Epidermal melanocyte (primary cell): ENCODE measurements around the gene GUSB.
"Not testable (repeated sequence)": the region's sequence is repeated elsewhere in the genome, so short reads cannot be mapped to it uniquely, and the experiment has no call there.

ENCODE experiments used
- DNase-seq: peaks from one replicate; pipeline ENCODE4 v3.0.0; 2011; ENCODE audit warnings: low spot score; ENCODE audit not compliant: insufficient read length

The GUSB gene

DNA sequence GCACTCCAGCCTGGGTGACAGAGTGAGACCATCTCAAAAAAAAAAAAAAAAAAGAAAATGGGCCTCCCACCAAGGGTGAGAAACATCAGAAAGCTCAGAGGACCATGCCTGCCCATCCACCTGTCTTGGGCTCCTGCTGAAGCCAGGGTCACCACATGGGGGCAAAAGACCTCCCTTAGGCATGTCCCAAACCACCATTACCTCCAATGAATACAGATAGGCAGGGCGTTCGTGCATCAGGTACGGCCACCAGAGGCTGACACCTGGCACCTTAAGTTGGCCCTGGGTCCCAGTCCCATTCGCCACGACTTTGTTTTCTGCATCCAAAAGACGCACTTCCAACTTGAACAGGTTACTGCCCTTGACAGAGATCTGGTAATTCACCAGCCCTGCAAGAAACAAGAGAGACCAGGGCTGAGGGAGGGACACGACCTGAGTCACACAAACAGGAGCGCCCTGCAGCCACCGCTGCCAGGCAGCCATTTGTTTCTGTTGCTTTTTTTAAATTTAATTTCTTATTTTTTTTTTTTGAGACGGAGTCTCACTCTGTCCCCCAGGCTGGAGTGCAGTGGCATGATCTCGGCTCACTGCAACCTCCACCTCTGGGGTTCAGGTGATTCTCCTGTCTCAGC is 6.1 kb downstream of the GUSB start:
- DNase-seq = no peak

DNA sequence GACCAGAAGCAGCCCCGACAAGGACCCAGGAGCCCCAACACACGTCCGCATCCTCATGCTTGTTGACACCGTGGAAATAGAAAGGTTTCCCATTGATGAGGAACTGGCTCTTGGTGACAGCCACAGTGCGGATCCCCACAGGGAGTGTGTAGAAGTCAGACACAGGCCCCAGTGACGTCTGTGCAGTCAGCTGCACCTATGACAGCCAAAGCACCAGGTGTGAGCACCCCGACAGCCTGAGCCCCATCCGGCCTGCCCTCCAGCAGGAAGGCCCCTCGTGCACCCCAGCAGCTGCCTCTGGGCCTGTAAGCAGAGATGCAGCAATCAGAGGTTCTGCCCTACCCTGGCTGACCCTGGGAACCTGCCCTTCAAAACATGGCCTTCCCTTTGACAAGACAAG is 7.1 kb downstream of the GUSB start:
- no peak for DNase-seq

DNA sequence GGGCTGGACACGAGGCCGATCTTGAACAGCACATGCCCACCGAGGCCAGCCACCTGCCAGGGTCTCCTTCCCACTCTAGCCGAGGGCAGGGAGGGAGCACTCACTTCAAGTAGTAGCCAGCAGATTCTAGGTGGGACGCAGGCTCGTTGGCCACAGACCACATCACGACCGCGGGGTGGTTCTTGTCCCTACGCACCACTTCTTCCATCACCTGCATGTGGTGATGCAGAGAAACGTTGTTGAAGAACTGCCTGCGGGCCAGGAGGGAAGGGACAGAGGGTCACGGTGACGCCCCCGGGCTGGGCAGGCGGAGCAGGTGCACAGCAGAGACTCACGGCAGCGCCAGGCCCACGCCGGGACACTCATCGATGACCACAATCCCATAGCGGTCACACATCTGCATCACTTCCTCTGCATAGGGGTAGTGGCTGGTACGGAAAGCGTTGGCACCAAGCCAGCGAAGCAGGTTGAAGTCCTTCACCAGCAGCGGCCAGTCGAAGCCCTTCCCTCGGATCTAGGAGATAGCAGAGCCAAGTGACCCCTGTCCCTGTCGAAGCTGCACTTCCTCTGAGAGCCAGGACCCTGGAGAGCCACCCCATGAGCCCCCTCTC is 7.7 kb downstream of the GUSB start:
- DNase-seq = no peak

DNA sequence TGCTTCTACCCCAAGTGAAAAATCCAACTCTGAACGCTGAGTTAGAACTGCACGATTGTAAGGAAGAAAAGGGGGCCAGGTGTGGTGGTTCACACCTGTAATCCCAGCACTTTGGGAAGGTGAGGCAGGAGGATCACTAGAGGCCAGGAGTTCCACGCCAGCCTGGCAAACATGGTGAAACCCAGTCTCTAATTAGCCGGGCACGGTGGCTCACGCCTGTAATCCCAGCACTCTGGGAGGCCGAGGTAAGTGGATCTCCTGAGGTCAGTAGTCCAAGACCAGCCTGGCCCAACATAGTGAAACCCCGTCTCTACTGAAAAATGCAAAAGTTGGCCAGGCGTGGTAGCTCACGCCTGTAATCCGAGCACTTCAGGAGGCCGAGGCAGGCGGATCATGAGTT is 9.0 kb downstream of the GUSB start:
- DNase-seq = no peak

DNA sequence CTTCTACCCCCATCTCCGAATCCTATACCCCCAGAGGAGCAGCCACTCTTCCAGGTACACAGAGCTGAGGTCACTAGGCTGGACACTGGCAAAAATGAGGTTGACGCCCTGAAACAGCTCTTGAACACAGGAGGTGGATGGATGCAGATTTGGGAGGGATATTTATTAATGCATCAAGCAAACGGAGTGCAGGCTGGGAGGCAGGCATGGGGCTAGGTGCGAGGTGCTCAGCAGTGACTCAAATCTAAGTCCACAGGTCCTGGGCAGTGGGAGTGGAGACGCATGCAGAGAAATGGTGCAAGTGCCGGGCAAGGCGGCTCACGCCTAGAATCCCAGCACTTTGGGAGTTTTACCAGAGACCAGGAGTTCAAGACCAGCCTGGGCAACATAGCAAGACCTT is 11.0 kb downstream of the GUSB start:
- no peak for DNase-seq

DNA sequence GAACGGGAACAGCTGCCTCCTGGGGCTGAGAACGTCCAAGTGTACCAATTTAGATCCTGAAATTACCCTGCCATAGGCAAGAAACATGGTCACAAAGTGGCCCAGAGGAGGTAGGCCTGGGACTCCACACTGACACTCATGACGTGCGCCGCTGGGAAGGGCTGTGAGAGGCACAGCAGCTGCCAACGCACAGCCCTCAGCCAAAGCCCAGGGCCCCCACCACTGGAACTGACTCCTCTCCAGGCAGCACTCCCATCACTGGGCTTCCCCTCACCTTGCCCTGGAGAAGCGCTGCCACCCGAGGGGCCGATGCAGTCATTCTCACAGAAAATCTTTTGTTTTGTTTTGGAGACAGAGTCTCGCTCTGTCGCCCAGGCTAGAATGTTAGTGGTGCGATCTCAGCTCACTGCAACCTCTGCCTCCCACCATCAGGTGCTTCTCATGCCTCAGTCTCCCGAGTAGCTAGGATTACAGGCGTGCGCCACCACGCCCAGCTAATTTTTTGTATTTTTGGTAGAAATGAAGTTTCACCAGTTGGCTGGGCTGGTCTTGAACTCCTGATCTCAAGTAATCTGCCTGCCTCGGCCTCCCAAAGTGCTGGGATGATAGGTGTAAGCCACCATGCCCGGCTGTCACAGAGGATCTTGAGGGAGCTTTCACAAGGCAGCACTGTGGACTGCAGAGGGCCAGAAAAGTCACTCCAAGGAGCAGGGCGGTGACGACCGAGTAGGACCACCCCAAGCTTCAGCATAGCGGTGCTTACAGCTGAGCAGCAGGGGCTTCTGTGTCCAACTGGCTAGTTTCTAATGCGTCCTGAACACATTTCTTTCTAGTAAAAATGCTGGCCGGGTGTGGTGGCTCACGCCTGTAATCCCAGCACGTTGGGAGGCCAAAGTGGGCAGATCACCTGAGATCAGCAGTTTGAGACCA is 13.5 kb downstream of the GUSB start:
- DNase-seq = no peak

DNA sequence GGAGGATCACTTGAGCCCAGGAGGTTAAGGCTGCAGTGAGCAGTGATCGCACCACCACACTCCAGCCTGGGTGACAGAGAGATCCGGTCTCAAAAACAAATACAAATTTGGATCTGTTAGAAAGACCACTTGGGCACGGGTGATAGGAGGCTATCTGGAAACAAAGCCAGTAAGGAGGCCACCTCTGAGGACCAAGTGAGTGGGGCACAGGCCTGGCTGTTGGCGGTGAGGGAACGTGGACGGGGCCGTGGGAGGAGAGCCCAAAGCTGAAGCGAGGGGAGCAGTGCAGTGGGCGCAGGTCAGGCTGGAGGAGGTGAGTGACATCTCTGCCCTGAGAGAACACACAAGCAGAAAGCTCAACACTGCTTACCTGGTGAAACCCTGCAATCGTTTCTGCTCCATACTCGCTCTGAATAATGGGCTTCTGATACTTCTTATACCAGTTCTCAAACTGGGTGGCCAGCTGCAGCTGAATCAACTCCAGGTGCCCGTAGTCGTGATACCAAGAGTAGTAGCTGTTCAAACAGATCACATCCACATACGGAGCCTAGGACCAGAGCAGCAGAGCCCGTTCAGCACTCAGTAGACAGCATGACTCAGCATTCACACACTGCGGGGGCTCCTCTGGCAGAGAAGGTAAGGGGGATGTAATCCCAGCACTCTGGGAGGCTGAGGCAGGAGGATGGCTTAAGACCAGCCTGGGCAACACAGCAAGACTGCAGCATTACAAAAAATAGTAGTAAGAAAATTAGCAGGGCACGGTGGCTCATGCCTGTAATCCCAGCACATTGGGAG is 14.5 kb downstream of the GUSB start:
- no peak for DNase-seq

DNA sequence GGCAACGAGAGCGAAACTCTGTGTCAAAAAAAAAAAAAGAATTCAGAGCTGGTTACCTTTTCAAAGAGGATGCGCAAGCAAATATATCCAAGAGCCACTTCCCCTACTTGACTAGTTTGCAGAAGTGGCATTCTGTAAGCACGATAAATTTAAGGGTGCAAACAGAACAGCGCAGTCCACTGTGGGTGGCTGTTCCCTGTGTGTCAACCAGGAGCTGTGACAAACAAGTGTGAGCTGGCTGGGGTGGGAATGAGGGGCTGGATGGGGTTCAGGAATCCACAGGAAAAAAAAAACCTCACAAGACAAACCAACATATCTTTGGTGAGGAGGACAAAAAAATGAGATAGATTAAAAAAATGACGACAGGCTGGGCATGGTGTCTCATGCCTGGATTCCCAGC is 15.9 kb downstream of the GUSB start:
- no peak for DNase-seq

DNA sequence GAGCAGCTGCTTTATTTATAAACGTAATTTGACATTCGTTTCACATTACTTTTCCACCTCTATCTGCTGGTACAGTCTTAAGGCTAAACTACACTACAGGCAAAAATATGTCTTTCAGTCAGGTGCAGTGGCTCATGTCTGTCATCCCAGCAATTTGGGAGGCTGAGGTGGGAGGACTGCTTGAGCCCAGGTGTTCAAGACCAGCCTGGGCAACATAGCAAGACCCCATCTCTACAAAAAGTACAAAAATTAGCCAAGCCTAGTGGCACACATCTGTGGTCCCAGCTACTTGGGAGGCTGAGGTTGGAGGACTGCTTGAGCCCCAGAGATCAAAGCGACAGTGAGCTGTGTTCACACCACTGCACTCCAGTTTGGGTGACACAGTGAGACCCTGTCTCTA is 17.3 kb downstream of the GUSB start:
- DNase-seq = not testable (repeated sequence)

DNA sequence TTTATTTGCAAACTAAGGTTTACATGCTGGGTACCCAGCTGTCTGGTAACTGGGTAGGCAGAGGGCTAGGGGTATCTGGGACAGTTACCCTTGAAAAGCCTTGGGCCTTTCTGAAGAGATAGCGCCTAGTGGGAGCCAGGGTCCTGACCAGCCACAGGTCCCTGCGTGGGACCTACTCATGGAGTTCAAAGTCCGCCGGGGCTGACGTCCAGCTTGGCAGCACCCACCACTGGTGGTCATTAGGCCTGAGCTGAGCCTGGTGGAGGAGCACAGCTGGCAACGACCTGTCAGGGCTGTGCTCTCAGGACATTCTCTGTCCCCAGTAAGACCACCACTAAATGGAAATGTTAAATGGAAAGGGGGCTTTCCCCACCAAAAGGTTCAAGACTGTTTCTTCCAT is 20.0 kb downstream of the GUSB start:
- DNase-seq = no peak

DNA sequence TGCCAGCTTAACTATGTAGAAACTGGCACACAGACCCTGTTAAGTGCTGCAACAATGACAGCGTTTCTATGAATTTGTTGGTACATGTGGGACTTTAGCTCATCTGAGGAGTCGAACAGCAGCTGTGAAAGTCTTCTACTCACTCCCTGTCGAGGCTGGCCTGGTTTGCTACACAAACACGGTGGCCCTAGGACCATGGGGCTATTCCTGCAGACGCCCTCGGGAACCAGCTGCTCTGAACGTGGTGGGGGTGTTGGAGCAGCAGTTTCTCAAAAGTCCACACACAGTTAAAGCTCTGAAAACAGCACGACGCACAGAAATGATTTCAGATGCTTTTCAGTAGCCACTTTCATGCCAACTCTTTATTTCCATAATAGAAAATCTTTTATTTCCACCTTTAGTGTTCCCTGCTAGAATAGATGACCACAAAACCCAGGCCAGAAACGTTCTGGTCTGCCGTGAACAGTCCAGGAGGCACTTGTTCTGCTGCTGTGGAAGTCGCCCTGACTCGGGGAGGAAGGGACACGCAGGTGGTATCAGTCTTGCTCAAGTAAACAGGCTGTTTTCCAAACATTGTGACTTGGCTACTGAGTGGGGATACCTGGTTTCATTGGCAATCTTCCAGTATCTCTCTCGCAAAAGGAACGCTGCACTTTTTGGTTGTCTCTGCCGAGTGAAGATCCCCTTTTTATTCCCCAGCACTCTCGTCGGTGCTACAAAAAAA is 21.5 kb downstream of the GUSB start:
- no peak for DNase-seq

DNA sequence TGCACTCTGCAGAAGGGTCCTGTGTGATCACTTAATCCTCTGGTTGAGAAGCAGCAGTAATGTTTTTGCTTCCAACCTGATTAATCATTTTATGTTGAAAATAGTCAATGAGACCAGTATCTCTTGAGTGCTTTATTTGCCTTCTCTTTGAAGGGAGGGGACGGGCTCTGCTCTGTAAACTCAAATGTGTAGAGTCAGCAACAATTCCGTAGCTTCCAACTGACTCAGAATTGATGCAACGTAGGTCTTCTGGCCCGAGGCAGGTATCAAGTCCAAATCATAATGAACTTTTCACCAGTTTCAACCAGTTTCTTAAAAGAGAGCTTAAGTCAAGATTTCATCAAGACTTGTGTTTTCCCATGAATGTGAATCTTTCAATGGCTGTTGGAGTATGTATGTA is 26.3 kb downstream of the GUSB start:
- no peak for DNase-seq

DNA sequence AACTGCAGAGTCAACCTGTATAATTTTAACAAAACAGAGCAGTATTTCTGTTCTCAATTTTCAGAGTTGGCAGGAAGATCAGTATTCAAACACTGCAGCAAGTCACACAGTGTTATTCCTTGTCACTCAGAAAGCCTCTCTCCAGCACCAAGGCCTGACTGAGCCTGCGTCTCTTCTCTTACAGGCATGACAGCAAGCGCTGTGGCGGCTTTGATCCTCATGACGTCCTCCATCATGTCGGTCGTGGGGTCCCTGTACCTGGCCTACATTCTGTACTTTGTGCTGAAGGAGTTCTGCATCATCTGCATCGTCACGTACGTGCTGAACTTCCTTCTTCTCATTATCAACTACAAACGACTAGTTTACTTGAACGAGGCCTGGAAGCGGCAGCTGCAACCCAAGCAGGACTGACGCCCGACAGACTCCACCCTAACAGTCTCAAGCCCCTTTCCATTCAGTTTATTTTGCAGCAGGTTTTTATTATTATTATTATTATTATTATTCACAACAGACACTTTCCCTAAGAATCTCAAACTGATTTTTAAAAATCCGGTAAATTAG is 28.0 kb downstream of the GUSB start:
- DNase-seq = no peak

DNA sequence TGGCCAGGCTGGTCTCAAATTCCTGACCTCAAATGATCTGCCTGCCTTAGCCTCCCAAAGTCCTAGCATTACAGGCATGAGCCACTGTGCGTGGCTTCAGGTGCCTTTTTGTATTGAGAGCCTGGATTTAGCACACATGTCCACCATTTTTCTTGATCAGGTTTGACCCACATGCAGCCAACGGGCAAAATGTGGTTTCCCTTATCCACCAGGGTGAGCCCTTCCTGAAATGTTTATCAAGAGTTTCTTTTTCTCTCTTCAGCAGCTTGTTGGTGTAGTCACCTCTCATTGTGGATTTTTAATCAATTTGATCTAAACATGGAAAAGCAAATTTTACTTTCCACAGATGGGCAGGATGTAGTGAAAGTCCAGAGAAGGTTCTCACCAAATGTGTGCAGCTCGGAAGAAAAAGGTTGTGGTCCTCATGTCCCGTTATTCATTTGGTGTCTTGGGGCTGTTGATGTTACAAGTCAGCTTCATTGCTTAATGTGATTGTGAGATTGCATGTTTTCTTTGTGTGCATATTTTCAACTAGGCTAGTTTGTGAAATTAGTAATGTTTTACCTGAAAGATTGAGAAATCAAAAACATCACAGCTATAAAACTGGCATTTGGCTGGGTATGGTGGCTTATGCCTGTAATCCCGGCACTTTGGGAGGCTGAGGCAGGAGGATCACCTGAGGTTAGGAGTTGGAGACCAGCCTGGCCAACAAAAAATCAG is 28.9 kb downstream of the GUSB start:
- no peak for DNase-seq

DNA sequence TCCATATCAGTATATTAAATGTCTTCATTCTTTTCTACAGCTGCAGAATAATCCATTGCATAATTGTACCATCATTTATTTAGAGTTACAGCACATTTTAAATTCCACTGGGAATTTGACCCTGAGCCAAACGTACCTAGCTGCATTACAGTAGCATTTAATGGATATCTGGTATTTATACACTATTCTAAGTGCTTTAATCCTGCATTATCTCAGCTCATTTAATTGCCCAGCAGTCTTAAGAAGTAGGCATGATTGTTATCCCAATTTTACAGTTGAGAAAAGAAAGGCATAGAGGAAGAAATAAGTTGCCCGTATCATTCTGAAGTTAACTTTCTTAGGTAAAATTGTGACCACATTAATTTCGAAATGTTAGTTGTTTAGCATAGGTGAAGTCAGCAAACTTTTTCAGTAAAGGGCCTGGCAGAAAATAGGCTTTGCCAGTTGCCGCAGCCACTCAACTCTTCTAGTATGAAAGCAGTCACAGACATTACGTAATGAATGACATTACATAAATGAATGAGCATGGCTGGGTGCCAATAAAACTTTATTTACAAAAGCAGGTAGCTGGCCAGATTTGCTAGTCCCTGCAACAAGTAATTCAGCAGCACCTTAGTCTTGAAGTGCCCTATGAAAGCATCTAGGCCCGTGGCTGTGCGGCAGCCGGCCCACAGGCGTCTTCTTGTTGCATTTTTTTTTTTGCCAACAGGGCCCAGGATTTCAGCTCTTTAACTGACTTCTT is 30.0 kb downstream of the GUSB start:
- no peak for DNase-seq

DNA sequence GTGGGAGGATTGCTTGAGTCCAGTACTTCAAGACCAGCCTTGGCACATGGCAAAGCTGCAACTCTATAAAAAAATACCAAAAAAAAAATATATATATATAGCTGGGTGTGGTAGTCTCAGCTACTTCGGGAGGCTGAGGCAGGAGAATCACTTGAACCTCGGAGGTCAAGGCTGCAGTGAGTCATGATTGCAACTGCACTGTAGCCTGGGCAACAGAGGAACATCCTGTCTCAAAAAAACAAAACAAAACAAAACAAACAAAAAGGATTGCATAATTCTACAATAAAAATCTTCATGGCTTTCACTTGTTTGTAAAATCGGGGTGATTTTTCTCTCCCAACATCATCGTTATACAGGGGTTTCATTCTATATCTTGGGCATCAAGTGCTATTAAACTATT is 35.1 kb downstream of the GUSB start:
- no peak for DNase-seq

DNA sequence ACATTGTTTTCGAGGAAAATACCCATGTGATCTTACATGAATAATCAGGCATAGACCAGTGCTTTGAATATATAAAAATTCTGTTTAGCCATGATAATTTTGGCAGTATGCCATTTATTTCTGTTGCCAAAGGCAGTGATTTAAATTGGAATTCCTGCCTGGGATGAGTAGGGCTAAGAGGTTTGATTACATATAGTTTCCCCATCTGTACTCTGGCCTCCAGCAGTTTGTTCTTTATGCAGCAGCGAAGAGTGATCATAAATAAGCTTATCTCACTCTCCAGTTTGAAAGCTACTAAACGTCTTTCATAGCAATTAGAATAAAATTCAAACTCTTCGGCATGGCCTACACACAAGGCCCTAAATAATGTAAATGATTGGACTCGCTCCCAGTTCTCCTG is 36.2 kb downstream of the GUSB start:
- not testable (repeated sequence) for DNase-seq

DNA sequence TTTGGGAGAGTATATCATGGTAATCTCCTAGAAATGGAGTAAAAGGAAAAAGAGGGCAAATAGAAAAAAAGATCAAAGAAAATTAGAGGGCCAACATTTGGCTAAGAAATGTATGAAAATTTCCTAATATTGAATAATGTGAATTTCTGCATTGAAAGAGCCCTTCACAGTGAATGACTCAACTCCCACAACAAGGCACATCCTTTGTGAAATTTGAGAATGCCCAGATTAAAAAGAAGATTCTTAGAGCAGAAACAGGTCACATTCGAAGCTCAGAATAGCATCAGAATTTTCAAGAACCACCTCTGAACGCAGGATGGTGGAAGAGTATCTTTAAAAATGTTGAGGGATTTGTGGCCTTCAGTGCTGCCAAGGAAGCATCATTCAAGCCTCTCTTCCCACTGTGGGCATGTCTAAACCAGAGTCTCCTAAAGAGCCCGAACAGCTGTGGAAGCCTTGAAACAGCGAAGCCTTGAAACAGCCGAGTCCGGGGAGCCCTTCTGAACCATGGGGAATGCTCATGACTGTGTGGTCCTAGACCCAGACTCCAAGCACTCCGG is 43.6 kb downstream of the GUSB start:
- no peak for DNase-seq

DNA sequence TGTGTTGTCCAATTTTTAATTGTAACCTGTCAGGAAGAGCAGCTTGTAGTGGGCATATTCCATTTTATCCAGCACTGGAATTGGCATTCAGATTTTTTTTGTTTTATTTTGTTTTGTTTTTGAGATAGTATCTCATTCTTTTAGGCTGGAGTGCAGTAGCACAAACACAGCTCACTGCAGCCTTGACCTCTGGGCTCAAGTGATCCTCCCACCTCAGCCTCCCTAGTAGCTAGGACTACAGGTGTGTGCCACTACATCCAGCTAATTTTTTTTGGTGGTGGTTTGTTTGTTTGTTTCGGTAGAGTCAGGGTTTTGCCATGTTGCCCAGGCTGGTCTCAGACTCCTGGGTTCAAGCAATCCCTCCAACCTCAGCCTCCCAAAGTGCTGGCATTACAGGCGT is 44.7 kb downstream of the GUSB start:
- no peak for DNase-seq
